HG02852 (cell line): ENCODE measurements around the gene XBP1.
"Not testable (repeated sequence)": the region's sequence is repeated elsewhere in the genome, so short reads cannot be mapped to it uniquely, and the experiment has no call there.

Experiments
- ATAC-seq: cut with Tn5 transposase; IDR thresholded peaks from one replicate; pipeline ENCODE4 v1.9.1; 2021; ENCODE audit warnings: mild to moderate bottlenecking, moderate library complexity; ENCODE audit not compliant: unreplicated experiment

The XBP1 gene

GRCh38 chr22:28793976-28794584 is 6.3 kb downstream of the XBP1 start:
- ATAC-seq: no peak

DNA sequence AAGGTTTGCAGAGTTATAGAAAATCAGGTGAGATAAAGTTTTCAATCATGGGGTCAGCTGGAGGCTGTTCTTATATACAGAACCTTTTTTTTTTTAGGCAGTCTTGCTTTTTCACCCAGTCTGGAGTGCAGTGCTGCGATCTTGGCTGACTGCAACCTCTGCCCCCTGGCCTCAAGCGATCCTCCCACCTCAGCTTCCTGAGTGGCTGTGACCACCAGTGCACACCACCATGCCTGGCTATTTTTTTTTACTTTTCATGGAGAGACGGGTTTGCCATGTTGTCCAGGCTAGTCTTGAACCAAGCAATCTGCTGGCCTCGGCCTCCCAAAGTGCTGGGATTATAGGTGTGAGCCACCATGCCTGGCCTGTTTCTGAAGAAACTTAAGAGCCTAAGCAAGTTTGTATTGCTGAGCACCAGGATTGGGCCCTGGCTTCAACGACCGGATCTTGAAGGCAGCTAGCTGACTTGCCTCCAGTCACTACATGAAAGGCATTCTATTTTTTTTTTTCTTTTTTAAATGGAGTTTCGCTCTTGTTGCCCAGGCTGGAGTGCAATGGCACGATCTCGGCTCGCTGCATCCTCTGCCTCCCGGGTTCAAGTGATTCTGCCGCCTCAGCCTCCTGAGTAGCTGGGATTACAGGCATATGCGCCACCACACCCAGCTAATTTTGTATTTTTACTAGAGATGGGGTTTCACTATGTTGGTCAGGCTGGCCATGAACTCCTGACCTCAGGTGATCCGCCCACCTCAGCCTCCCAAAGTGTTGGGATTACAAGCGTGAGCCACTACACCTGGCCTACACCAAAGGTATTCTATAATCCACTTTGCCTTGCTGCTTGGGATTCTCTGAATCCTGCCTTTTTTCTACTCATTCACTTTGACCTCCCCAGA is 7.6 kb downstream of the XBP1 start:
- ATAC-seq: peak; percentile 46

DNA sequence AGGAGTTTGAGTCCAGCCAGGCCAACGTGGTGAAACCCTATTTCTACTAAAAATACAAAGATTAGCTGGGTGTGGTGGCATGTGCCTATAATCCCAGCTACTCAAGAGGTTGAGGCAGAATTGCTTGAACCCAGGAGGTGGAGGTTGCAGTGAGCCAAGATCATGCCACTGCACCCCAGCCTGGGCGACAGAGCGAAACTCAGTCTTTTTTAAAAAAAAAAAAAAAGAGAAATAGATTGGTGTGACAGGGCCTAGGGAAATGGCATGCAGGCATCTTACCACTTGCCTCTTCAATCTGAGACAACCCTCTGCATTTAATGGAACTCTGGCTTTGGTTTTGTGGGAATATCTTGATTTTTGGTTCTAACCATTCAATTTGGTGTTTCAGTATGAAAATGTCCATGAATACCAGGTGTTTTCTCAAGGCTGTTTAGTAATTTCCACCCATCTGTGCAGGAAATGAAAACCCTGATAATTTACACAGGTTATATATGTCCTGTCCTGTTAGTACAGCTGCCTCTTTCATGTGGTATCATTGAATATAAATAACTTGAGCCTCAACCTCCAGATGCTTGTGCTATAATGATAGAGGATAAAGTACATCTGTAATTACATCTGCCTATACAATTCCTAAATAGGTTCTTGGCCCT is 8.4 kb downstream of the XBP1 start:
- ATAC-seq: peak; percentile 69

DNA sequence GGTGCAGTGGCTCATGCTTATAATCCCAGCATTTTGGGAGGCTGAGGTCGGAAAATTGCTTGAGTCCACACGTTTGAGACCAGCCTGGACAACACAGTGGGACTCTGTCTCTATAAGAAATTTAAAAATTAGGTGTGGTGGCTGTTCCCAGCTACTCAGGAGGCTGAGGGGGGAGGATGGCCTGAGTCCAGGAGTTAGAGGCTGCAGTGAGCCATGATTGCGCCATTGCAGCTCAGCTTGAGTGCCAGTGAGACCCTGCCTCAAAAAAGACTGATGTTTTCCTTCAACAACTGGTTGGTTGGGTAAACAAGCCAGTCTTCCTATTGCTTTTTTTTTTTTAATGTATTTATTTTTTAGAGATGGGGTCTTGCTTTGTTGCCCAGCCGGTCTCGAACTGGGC is 9.2 kb downstream of the XBP1 start:
- no peak for ATAC-seq

- ATAC-seq: no peak
Observed at GRCh38 chr22:28788601-28789000, 11.8 kb downstream of the XBP1 start.

DNA sequence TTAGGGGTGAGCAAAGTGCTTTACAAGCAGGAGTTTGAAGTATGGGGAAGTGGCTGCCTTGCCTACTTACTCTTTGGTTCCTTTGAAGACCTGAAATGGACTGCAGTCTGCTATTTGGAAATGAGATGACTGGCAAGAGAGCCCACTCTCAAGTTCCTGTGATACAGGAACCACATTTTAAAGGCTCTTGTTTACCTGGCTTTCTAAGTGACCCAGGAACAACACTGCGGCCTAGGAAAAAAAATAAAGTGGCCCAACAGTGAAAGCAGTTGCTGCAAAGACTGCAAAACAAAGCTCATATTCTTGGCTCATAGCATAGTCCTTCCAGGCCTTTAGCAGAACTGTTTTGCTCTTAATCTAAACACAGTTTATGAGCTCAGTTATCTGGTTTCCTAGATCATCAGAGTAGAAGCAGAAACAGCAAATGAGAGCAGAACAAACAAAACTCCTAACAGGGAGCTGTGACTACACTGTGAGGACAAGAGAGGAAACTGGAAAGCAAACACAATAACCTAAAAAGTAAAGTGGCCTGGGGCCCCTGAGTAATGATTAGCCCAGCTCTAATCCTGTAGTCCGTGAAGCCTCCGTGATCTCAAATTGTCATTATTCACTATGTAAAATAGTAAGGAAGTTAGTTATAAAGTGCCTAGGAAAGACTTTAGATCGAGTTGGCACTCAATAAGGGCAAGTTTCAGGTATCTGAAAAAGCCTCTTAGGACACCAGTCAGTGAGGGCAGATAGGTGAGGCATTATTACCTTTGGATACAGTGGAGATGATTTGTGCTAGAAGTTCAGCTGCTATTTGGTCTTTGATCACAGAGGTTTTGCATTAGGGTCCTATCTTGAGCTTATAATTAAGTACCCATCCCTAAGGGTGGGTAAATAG is 16.3 kb downstream of the XBP1 start:
- ATAC-seq: no peak

DNA sequence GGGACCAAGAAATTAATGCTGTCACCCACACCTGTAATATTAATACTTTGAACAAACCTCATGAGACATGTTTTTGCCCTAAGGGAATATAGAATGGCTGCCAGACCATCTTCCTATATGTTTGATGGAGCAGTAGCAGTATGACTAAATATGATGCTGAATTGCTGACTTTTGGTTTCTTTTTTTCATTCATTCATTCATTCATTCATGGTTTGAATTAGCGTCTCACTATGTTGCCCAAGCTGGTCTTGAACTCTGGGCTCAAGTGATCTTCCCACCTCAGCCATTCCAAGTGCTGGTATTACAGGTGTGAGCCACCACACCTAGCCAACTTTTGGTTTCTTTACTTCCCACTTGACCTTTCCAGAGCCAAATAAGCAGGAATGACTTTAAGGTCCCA is 20.1 kb downstream of the XBP1 start:
- no peak for ATAC-seq

- no peak for ATAC-seq
Observed at GRCh38 chr22:28779833-28780232, 20.5 kb downstream of the XBP1 start.

GRCh38 chr22:28774378-28774777 is 26.0 kb downstream of the XBP1 start:
- no peak for ATAC-seq

DNA sequence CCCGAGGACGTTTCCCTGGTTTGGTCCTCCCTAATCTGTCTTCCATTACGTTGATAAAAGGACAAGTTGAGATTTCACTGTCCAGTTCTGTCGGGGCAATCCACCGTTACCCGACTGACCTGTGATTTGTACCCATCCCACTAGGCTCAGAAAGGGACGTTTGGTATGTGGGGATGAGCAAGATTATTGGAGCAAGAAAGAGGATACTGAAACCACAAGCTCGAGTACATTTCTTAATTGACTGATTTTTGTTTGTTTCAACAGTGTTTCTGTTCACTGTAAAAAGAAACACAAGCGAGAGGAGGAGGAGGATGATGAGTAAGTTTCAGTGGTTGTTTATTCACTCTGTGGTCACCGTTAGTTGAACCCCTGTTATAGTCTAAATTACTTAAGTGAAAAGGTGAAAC is 26.9 kb downstream of the XBP1 start:
- peak; percentile 10 for ATAC-seq

GRCh38 chr22:28772633-28773460 is 27.5 kb downstream of the XBP1 start, which contains the start of gene CCDC117:
TSS of gene CCDC117 (plus strand) at chr22:28772695. CDS start at chr22:28772850, 155 bp downstream.
- ATAC-seq: peak; percentile 91

DNA sequence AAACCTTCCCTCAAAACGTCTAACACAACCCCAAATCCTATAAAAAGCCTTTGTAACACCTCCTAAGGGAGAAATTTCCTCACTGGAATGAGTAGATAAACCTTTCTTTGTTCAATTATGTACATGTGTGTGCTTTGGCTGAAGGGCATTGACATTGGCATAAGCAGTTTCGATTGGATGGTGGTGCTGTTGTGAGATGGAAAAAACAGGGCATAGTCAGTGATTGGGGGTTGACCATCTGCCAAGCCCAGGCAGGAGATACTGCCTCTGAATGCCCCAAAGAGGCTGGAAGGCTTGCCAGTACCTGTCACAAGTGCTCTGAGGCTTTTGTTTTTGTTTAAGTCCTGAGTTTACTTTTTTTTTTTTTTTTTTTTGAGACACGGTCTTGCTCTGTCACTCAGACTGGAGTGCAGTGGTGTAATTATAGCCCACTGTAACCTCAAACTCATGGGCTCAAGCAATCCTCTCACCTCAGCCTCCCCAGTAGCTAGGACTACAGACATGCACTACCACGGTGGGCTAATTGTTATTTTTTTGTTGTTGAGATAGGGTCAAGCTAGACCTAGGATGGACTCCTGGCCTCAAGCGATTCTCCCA is 29.1 kb downstream of the XBP1 start:
- no peak for ATAC-seq

- no peak for ATAC-seq
Observed at GRCh38 chr22:28769394-28770085, 30.8 kb downstream of the XBP1 start.

- no peak for ATAC-seq
Observed at GRCh38 chr22:28768701-28769393, 31.5 kb downstream of the XBP1 start.

- no peak for ATAC-seq
Observed at GRCh38 chr22:28766628-28767027, 33.7 kb downstream of the XBP1 start.

DNA sequence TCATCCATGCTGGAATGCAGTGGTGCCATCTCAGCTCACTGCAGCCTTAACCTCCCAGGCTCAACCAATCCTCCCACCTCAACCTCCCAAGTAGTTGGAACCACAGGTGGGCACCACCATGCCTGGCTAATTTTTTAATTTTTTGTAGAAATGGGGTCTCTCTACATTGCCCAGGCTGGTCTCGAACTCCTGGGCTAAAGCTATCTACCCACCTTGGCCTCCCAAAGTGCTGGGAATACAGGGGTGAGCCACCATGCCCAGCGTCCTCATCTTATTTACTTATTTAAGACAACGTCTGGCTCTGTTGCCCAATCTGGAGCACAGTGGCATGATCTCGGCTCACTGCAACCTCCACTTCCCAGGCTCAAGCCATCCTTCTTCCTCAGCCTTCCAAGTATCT is 38.4 kb downstream of the XBP1 start:
- not testable (repeated sequence) for ATAC-seq

DNA sequence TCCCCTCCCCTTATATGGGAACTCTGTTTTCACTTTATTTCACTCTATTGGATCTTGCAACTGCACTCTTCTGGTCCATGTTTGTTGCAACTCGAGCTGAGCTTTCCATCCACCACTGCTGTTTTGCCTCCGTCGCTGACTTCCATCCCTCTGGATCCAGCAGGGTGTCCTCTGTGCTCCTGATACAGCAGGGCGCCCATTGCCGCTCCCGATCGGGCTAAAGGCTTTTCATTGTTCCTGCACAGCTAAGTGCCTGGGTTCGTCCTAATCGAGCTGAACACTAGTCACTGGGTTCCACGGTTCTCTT is 39.0 kb downstream of the XBP1 start:
- ATAC-seq: no peak

DNA sequence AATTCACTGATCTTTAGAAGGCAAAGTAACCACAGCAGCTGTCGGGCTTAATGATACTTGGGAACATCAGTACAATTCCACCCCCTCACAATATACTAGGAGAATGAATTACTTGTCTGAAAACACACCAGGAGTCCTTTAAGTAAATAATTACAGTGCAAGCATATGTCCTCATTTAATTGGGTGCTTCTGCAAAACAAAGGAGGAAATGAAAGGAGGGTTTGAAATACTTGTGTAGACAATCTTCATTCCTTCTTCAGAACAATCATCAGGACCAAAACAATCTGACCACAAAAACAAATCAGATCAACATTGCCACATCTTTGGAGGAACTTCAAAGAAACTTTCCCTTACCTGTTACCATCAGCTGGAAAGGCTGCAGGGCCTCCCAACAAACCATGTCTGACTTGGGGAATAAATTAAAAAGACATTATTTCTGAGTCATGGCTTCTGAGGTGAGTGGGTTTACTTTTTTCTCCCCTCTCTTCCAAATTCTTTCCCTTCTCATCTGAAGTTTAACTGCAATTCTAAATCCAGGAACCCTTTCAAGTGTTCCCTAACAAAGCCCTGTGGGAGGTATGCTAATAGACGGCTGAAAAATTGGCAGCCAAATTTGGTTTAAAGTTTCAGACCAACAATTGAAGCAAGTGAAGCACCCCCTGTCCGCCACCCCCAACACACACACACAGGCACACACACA is 40.4 kb downstream of the XBP1 start:
- ATAC-seq: no peak
